Stimulated activated CD4-positive, alpha-beta T cell treated with anti-CD3 and anti-CD28 coated beads, Interleukin-15, amount 100 ng/mL, for 24 hours (primary cell): ENCODE results near the gene NEU1.
"Not testable (repeated sequence)": the region's sequence is repeated elsewhere in the genome, so short reads cannot be mapped to it uniquely, and the experiment has no call there.

ENCODE experiments used
- DNase-seq: peaks from one replicate; pipeline ENCODE4 v3.0.0-alpha.2; 2020

The NEU1 gene

GRCh38 chr6:31837369-31838113, 25.1 kb downstream of the NEU1 start:
- DNase-seq = no peak

GRCh38 chr6:31836474-31837368, 25.9 kb downstream of the NEU1 start:
- peak; percentile 6 for DNase-seq

- no peak for DNase-seq
Observed at GRCh38 chr6:31836047-31836473, 26.6 kb downstream of the NEU1 start.

- DNase-seq = peak; percentile 84
Observed at GRCh38 chr6:31834367-31835250, 28.0 kb downstream of the NEU1 start.

- no peak for DNase-seq
Observed at GRCh38 chr6:31831350-31832215, 31.0 kb downstream of the NEU1 start.

GRCh38 chr6:31830886-31831335, 31.7 kb downstream of the NEU1 start:
- no peak for DNase-seq

GRCh38 chr6:31829633-31830283, 32.9 kb downstream of the NEU1 start:
- no peak for DNase-seq

GRCh38 chr6:31827286-31828079, 35.1 kb downstream of the NEU1 start, which contains the start of gene HSPA1B:
HSPA1B (plus strand) TSS chr6:31827738; CDS start chr6:31827951, 213 bp downstream.
- DNase-seq = peak; percentile 96

- peak; percentile 71 for DNase-seq
Observed at GRCh38 chr6:31826793-31827285, 35.8 kb downstream of the NEU1 start.

GRCh38 chr6:31825553-31825952, 37.1 kb downstream of the NEU1 start:
- no peak for DNase-seq

- not testable (repeated sequence) for DNase-seq
Observed at GRCh38 chr6:31823592-31824196, 38.9 kb downstream of the NEU1 start.

- DNase-seq = peak; percentile 70
Observed at GRCh38 chr6:31822036-31822821, 40.4 kb downstream of the NEU1 start.

GRCh38 chr6:31821301-31822035, 41.2 kb downstream of the NEU1 start:
- peak; percentile 85 for DNase-seq

GRCh38 chr6:31820399-31820798, 42.2 kb downstream of the NEU1 start:
- DNase-seq = not testable (repeated sequence)

- DNase-seq = no peak
Observed at GRCh38 chr6:31819871-31820299, 42.7 kb downstream of the NEU1 start.

- peak; percentile 27 for DNase-seq
Observed at GRCh38 chr6:31817929-31818511, 44.6 kb downstream of the NEU1 start.

- DNase-seq = not testable (repeated sequence)
Observed at GRCh38 chr6:31817133-31817928, 45.3 kb downstream of the NEU1 start.
